Activated CD4-positive, alpha-beta T cell treated with anti-CD3 and anti-CD28 coated beads, Interleukin-2, amount 10 ng/mL, durations not matched to agents 7 days and 5 days (primary cell): ENCODE data around the gene LHFPL2. TPM values are rescaled to one million over a fixed set of nuclear protein-coding genes. Genes with fewer than 3 reads are reported as not detected.
"Not testable (repeated sequence)": the region's sequence is repeated elsewhere in the genome, so short reads cannot be mapped to it uniquely, and the experiment has no call there.

Experiments
- CTCF ChIA-PET: fragments of 350-600 bp; sonication (Branson Sonifier 250); formaldehyde crosslinking; loops from one replicate; lab custom pipeline; 2021; ENCODE audit warnings: antibody characterized with exemption; lab: Charles Lee
- POLR2A ChIA-PET: fragments of 350-600 bp; sonication (Branson Sonifier 250); formaldehyde crosslinking; loops from one replicate; lab custom pipeline; 2021; ENCODE audit warnings: antibody characterized with exemption; lab: Charles Lee
- DNase-seq: peaks from one replicate; pipeline ENCODE4 v3.0.0-alpha.2; 2020
- H3K27ac Mint-ChIP-seq: one replicate; pipeline ENCODE4 v1.8.0; 2021; ENCODE audit warnings: mild to moderate bottlenecking, moderate library complexity, mixed read lengths
- H3K27me3 Mint-ChIP-seq: one replicate; pipeline ENCODE4 v1.8.0; 2021; ENCODE audit warnings: mixed read lengths
- H3K36me3 Mint-ChIP-seq: one replicate; pipeline ENCODE4 v1.8.0; 2021; ENCODE audit warnings: low read depth, mixed read lengths
- H3K4me1 Mint-ChIP-seq: one replicate; pipeline ENCODE4 v1.8.0; 2021; ENCODE audit warnings: mixed read lengths
- H3K4me3 Mint-ChIP-seq: one replicate; pipeline ENCODE4 v1.8.0; 2021; ENCODE audit warnings: mild to moderate bottlenecking, moderate library complexity, mixed read lengths
- H3K9me3 Mint-ChIP-seq: one replicate; pipeline ENCODE4 v1.8.0; 2021; ENCODE audit warnings: mixed read lengths
- total RNA-seq, 2 experiments: library from RNA; stranded (reverse); gene quantifications; one replicate each; pipeline ENCODE4 v1.2.3, GENCODE V29; 2021

The LHFPL2 gene
- total RNA-seq, 2 experiments from 2014 or later = 0.15 to 0.37 TPM

DNA sequence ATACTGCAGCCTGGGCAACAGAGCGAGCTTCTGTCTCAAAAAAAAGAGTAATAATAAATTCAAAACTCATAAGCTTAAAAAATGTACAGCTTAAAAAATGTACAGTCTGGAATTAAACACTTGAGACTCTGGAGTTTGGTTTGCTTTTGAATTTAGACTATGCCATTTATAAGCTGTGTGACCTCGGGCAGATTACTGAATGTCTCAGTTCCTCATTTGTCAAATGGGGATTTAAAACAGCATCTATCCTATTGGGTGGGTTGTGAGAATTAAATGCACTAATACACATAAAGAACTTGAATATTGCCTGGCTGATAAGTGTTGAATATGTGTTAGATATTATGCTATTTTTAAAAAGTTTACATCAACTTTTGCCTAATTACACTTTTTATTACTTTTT, 189.7 kb downstream of the LHFPL2 start:
- no peak for DNase-seq
- Mint-ChIP-seq H3K9me3 (peaks cover 16% of the 10 kb centered on the region), H3K36me3 (peaks cover 28% of the 10 kb centered on the region)

DNA sequence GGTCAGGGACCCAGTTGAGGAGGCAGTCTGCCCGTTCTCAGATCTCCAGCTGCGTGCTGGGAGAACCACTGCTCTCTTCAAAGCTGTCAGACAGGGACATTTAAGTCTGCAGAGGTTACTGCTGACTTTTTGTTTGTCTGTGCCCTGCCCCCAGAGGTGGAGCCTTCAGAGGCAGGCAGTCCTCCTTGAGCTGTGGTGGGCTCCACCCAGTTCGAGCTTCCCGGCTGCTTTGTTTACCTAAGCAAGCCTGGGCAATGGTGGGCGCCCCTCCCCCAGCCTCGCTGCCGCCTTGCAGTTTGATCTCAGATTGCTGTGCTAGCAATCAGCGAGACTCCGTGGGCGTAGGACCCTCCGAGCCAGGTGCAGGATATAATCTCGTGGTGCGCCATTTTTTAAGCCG, 191.1 kb downstream of the LHFPL2 start:
- CTCF ChIA-PET, H3K27ac Mint-ChIP-seq, H3K4me3 Mint-ChIP-seq, H3K27me3 Mint-ChIP-seq, H3K4me1 Mint-ChIP-seq, DNase-seq, POLR2A ChIA-PET: not testable (repeated sequence)
- Mint-ChIP-seq H3K36me3 (peaks cover 21% of the 10 kb centered on the region), H3K9me3 (peaks cover 13% of the 10 kb centered on the region)

More for the DNA sequence above, 189.7 kb downstream of the LHFPL2 start:
- no peaks in the 10 kb centered on the region for H3K27me3 Mint-ChIP-seq
- ChIA-PET POLR2A (no interaction called here), CTCF (no interaction called here)
- no peak overlapping the region for H3K27ac Mint-ChIP-seq
- H3K4me3 Mint-ChIP-seq = no peak overlapping the region
- H3K4me1 Mint-ChIP-seq = peaks cover 3% of the 10 kb centered on the region

DNA sequence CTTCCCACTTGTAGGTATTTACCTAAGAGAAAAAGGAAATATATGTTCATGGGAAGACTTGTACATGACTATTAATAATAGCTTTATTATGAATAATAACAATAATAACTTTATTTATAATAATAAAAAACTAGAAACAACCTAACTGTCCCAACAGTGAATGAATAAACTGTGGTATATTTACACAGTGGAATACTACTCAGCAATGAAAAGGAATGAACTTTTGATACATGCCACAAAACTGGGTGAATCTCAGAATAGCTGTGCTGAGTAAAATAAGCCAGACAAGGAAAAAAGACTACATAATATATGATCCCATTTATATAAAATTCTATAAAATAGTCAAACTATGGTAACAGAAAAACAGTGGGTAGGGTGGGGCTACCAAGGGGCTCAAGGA, 199.5 kb downstream of the LHFPL2 start:
- POLR2A ChIA-PET = no interaction called here
- Mint-ChIP-seq H3K4me1 (no peaks in the 10 kb centered on the region), H3K4me3 (no peak overlapping the region), H3K27me3 (no peaks in the 10 kb centered on the region), H3K9me3 (no peaks in the 10 kb centered on the region), H3K27ac (no peak overlapping the region), H3K36me3 (peaks cover 6% of the 10 kb centered on the region)
- CTCF ChIA-PET = no interaction called here
- no peak for DNase-seq

DNA sequence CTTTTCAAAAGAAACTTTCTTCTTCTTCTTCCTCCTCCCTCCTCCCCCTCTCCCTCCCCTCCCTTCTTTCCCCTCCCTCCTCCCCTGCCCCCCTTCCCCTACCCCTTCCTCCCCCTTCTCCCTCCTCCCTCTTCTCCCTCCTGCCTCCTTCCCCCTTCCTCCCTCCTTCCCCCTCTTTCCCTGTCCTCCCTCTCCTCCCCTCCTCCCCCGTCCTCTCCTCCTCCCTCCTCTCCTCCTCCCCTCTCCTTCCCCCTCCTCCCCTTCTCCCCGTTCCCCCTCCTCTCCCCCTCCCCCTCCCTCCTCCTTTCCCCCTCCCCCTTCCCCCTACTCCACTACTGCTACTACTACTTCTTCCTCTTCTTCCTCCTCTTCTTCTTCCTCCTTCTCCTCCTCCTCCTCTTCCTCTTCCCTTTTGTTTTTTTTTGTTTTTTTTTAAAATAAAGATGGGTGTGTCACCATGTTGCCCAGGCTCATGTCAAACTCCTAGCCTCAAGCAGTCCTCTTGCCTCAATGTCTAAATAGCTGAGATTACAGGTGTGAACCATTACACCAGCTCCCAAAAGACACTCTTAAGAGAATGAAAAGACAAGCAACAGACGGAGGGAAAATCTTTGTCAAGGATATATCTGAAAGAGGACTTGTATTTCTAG, 200.7 kb downstream of the LHFPL2 start:
- Mint-ChIP-seq H3K4me3 (no peak overlapping the region), H3K27ac (no peak overlapping the region), H3K36me3 (peaks cover 10% of the 10 kb centered on the region), H3K9me3 (no peaks in the 10 kb centered on the region), H3K4me1 (no peaks in the 10 kb centered on the region), H3K27me3 (no peaks in the 10 kb centered on the region)
- ChIA-PET POLR2A (no interaction called here), CTCF (interaction anchor here (0.7 kb wide), 1 partner anchor 329 kb away, joined by 3 read pairs; no protein-coding TSS in a partner anchor)
- no peak for DNase-seq
